Measurements from ENCODE around the gene INO80B. TPM values are rescaled to one million over a fixed set of nuclear protein-coding genes. Genes with fewer than 3 reads are reported as not detected.

The INO80B gene
- total RNA-seq = 20.9 and 23.4 TPM in 2 replicates

GRCh38 chr2:74454654-74455511 is at the start of gene INO80B:
Gene INO80B, plus strand, starts transcription at chr2:74455087. Its CDS starts 30 bp downstream, at chr2:74455117.

GRCh38 chr2:74421221-74421870 is 33.5 kb upstream of the INO80B start, which contains the start of the genes C2orf81 and WDR54:
Gene C2orf81, minus strand, starts transcription at chr2:74421619. Its CDS starts 59 bp downstream, at chr2:74421560.
Gene WDR54, plus strand, starts transcription at chr2:74421730. Its CDS starts 424 bp downstream, at chr2:74422154.

GRCh38 chr2:74441690-74442482 is 13.0 kb upstream of the INO80B start, which contains the start of gene RTKN:
Gene RTKN, minus strand, starts transcription at chr2:74441937. Its CDS starts 121 bp downstream, at chr2:74441816.

GRCh38 chr2:74458132-74458937 is 3.4 kb downstream of the INO80B start, which contains the start of gene WBP1:
Gene WBP1, plus strand, starts transcription at chr2:74458438. Its CDS starts 165 bp downstream, at chr2:74458603.

GRCh38 chr2:74472086-74472944 is 17.4 kb downstream of the INO80B start, which contains the start of gene MRPL53:
Gene MRPL53, minus strand, starts transcription at chr2:74472680. Its CDS starts 20 bp downstream, at chr2:74472660.

GRCh38 chr2:74482801-74483674 is 28.2 kb downstream of the INO80B start, which contains the start of the genes CCDC142 and TTC31:
Gene CCDC142, minus strand, starts transcription at chr2:74482998. Its CDS starts 161 bp downstream, at chr2:74482837.
Gene TTC31, plus strand, starts transcription at chr2:74483081. Its CDS starts 15 bp downstream, at chr2:74483096.

GRCh38 chr2:74499267-74499939 is 44.5 kb downstream of the INO80B start, which contains the start of gene LBX2:
Gene LBX2, minus strand, starts transcription at chr2:74499603. Its CDS starts 66 bp downstream, at chr2:74499537.

GRCh38 chr2:74507145-74507925 is 52.4 kb downstream of the INO80B start, which contains the start of gene PCGF1:
Gene PCGF1, minus strand, starts transcription at chr2:74507695. Its CDS starts 27 bp downstream, at chr2:74507668.

Other genes starting within 250 kb of the INO80B start
- 0.14 TPM in 1 of 2 replicates, not detected in the other for gene SLC4A5, start 111.7 kb upstream of the INO80B start, total RNA-seq
- 92.0 and 103 TPM in 2 replicates for gene DCTN1, start 74.8 kb upstream of the INO80B start, total RNA-seq
- gene C2orf81, start 33.5 kb upstream of the INO80B start, total RNA-seq = 0.92 and 1.1 TPM in 2 replicates
- 45.4 and 53.5 TPM in 2 replicates for gene WDR54, start 33.4 kb upstream of the INO80B start, total RNA-seq
- gene RTKN, start 13.2 kb upstream of the INO80B start, total RNA-seq = 49.8 and 58.1 TPM in 2 replicates
- 57.9 and 64.7 TPM in 2 replicates for gene WBP1, start 3.4 kb downstream of the INO80B start, total RNA-seq
- gene MOGS, start 10.3 kb downstream of the INO80B start, total RNA-seq = 73.9 and 79.9 TPM in 2 replicates
- gene MRPL53, start 17.6 kb downstream of the INO80B start, total RNA-seq = 43.9 and 74.0 TPM in 2 replicates
- 5.5 and 9.3 TPM in 2 replicates for gene CCDC142, start 27.9 kb downstream of the INO80B start, total RNA-seq
- gene TTC31, start 28.0 kb downstream of the INO80B start, total RNA-seq = 11.1 and 12.2 TPM in 2 replicates
- gene LBX2, start 44.5 kb downstream of the INO80B start, total RNA-seq = 0.56 TPM in 2 replicates
- gene PCGF1, start 52.6 kb downstream of the INO80B start, total RNA-seq = 16.7 and 17.5 TPM in 2 replicates
- not detected in 2 replicates for gene TLX2, start 59.4 kb downstream of the INO80B start, total RNA-seq
- gene DQX1, start 71.1 kb downstream of the INO80B start, total RNA-seq = 5.3 and 6.7 TPM in 2 replicates
- gene AUP1, start 74.6 kb downstream of the INO80B start, total RNA-seq = 80.1 and 85.8 TPM in 2 replicates
- gene HTRA2, start 74.8 kb downstream of the INO80B start, total RNA-seq = 18.3 and 28.1 TPM in 2 replicates
- 0.33 and 0.56 TPM in 2 replicates for gene LOXL3, start 98.9 kb downstream of the INO80B start, total RNA-seq
- gene DOK1, start 99.6 kb downstream of the INO80B start, total RNA-seq = 1.4 and 4.4 TPM in 2 replicates
- 0.56 and 0.63 TPM in 2 replicates for gene M1AP, start 193.2 kb downstream of the INO80B start, total RNA-seq
- 8.2 and 12.7 TPM in 2 replicates for gene SEMA4F, start 199.2 kb downstream of the INO80B start, total RNA-seq

Measured in airway epithelial cell (primary cell).